IPS-18a (cell line): ENCODE data around the gene CASQ1.

Experiments
- H3K27ac ChIP-seq: one replicate; pipeline ENCODE4 v1.5.1; 2013; ENCODE audit warnings: low read length
- H3K27me3 ChIP-seq: one replicate; pipeline ENCODE4 v1.6.1; 2013; ENCODE audit warnings: mild to moderate bottlenecking, low read length; ENCODE audit not compliant: control insufficient read depth, insufficient read depth
- H3K36me3 ChIP-seq: one replicate; pipeline ENCODE4 v1.6.1; 2013; ENCODE audit warnings: low read depth, low read length; ENCODE audit not compliant: control insufficient read depth
- H3K4me1 ChIP-seq: one replicate; pipeline ENCODE4 v1.6.1; 2013; ENCODE audit warnings: low read depth, low read length; ENCODE audit not compliant: control insufficient read depth
- H3K4me3 ChIP-seq: one replicate; pipeline ENCODE4 v1.5.1; 2013; ENCODE audit warnings: low read length
- H3K9ac ChIP-seq: one replicate; pipeline ENCODE4 v1.6.1; 2013; ENCODE audit warnings: mild to moderate bottlenecking, low read length, moderate library complexity
- H3K9me3 ChIP-seq: one replicate; pipeline ENCODE4 v1.6.1; 2013; ENCODE audit warnings: low read depth, low read length; ENCODE audit not compliant: control insufficient read depth

Gene CASQ1

GRCh38 chr1:160191756-160192155, 1.4 kb downstream of the CASQ1 start:
- H3K9me3 ChIP-seq, result no peaks in the 10 kb centered on the region
- H3K27me3 ChIP-seq, result no peaks in the 10 kb centered on the region
- no peak overlapping the region for H3K9ac ChIP-seq
- no peaks in the 10 kb centered on the region for H3K36me3 ChIP-seq
- H3K4me3 ChIP-seq, result no peak overlapping the region
- H3K27ac ChIP-seq, result no peak overlapping the region
- peaks cover 26% of the 10 kb centered on the region for H3K4me1 ChIP-seq

GRCh38 chr1:160192234-160192633, 1.9 kb downstream of the CASQ1 start:
- Histone ChIP-seq H3K9me3 (no peaks in the 10 kb centered on the region), H3K9ac (no peak overlapping the region), H3K27me3 (no peaks in the 10 kb centered on the region), H3K36me3 (no peaks in the 10 kb centered on the region), H3K4me1 (peaks cover 26% of the 10 kb centered on the region), H3K27ac (no peak overlapping the region), H3K4me3 (no peak overlapping the region)

- Histone ChIP-seq H3K9ac (no peak overlapping the region), H3K27me3 (no peaks in the 10 kb centered on the region), H3K27ac (no peak overlapping the region), H3K4me1 (peaks cover 26% of the 10 kb centered on the region), H3K9me3 (no peaks in the 10 kb centered on the region), H3K4me3 (no peak overlapping the region), H3K36me3 (no peaks in the 10 kb centered on the region)
These were observed 2.9 kb downstream of the CASQ1 start for GRCh38 chr1:160193091-160193819.

- H3K27ac ChIP-seq, result no peak overlapping the region
- H3K4me3 ChIP-seq, result no peak overlapping the region
- no peak overlapping the region for H3K9ac ChIP-seq
- no peaks in the 10 kb centered on the region for H3K27me3 ChIP-seq
- no peaks in the 10 kb centered on the region for H3K9me3 ChIP-seq
- no peaks in the 10 kb centered on the region for H3K36me3 ChIP-seq
- peaks cover 26% of the 10 kb centered on the region for H3K4me1 ChIP-seq
These were observed 3.7 kb downstream of the CASQ1 start for GRCh38 chr1:160193832-160194736.

- Histone ChIP-seq H3K27ac (no peak overlapping the region), H3K9me3 (no peaks in the 10 kb centered on the region), H3K27me3 (no peaks in the 10 kb centered on the region), H3K4me3 (no peak overlapping the region), H3K9ac (no peak overlapping the region), H3K36me3 (no peaks in the 10 kb centered on the region), H3K4me1 (peaks cover 25% of the 10 kb centered on the region)
These were observed 4.3 kb downstream of the CASQ1 start for GRCh38 chr1:160194737-160195059.

GRCh38 chr1:160196143-160196542, 5.8 kb downstream of the CASQ1 start:
- no peaks in the 10 kb centered on the region for H3K9me3 ChIP-seq
- peaks cover 21% of the 10 kb centered on the region for H3K4me1 ChIP-seq
- no peaks in the 10 kb centered on the region for H3K36me3 ChIP-seq
- no peak overlapping the region for H3K9ac ChIP-seq
- no peaks in the 10 kb centered on the region for H3K27me3 ChIP-seq
- no peak overlapping the region for H3K27ac ChIP-seq
- H3K4me3 ChIP-seq, result no peak overlapping the region

GRCh38 chr1:160197231-160197630, 6.9 kb downstream of the CASQ1 start:
- no peaks in the 10 kb centered on the region for H3K9me3 ChIP-seq
- H3K27ac ChIP-seq, result no peak overlapping the region
- no peak overlapping the region for H3K9ac ChIP-seq
- peaks cover 16% of the 10 kb centered on the region for H3K4me1 ChIP-seq
- H3K27me3 ChIP-seq, result no peaks in the 10 kb centered on the region
- H3K36me3 ChIP-seq, result no peaks in the 10 kb centered on the region
- no peak overlapping the region for H3K4me3 ChIP-seq

GRCh38 chr1:160200786-160201185, 10.4 kb downstream of the CASQ1 start:
- Histone ChIP-seq H3K27ac (no peak overlapping the region), H3K27me3 (no peaks in the 10 kb centered on the region), H3K36me3 (no peaks in the 10 kb centered on the region), H3K9me3 (no peaks in the 10 kb centered on the region), H3K4me1 (peaks cover 6% of the 10 kb centered on the region), H3K9ac (no peak overlapping the region), H3K4me3 (no peak overlapping the region)

GRCh38 chr1:160204526-160205241, 14.3 kb downstream of the CASQ1 start:
- Histone ChIP-seq H3K4me1 (peaks cover 43% of the 10 kb centered on the region), H3K9me3 (no peaks in the 10 kb centered on the region), H3K27me3 (no peaks in the 10 kb centered on the region), H3K9ac (no peak overlapping the region), H3K36me3 (peaks cover 15% of the 10 kb centered on the region), H3K4me3 (peak overlapping the region; percentile 42), H3K27ac (no peak overlapping the region)

GRCh38 chr1:160205242-160206035, 15.1 kb downstream of the CASQ1 start, which contains the start of gene PEA15:
Gene PEA15, plus strand, starts transcription at chr1:160205384. Its CDS starts 6,161 bp downstream, at chr1:160211545.
- H3K27ac ChIP-seq, result no peak within 1 kb of the TSS
- H3K4me1 ChIP-seq, result peaks cover 51% of the 10 kb centered on the region

GRCh38 chr1:160206036-160206389, 15.6 kb downstream of the CASQ1 start:
- no peak overlapping the region for H3K27ac ChIP-seq
- no peaks in the 10 kb centered on the region for H3K27me3 ChIP-seq
- no peaks in the 10 kb centered on the region for H3K9me3 ChIP-seq
- H3K9ac ChIP-seq, result peak overlapping the region; percentile 86
- peaks cover 56% of the 10 kb centered on the region for H3K4me1 ChIP-seq
- peaks cover 20% of the 10 kb centered on the region for H3K36me3 ChIP-seq
- peak overlapping the region; percentile 83 for H3K4me3 ChIP-seq

More at GRCh38 chr1:160205242-160206035, 15.1 kb downstream of the CASQ1 start, which contains the start of gene PEA15:
- no peaks in the 10 kb centered on the region for H3K9me3 ChIP-seq
- H3K36me3 ChIP-seq, result peaks cover 20% of the 10 kb centered on the region
- peak within 1 kb of the TSS; percentile 83 for H3K4me3 ChIP-seq
- peak within 1 kb of the TSS; percentile 86 for H3K9ac ChIP-seq
- no peaks in the 10 kb centered on the region for H3K27me3 ChIP-seq
